Cardiac muscle cell (in vitro differentiated cells and primary cell): ENCODE results near the gene GNAL. TPM values are rescaled to one million over a fixed set of nuclear protein-coding genes. Genes with fewer than 3 reads are reported as not detected.

ENCODE experiments used
- DNase-seq, 2 donors: peaks; one replicate each; pipeline versions ENCODE4 v3.0.0 to v3.0.0-alpha.2; 2010 to 2017; ENCODE audit warnings: low read depth in 1 of 2, low spot score in 1 of 2
- H3K27ac ChIP-seq: fragments of 200-600 bp; sonication (generic); 2 replicates; pipeline ENCODE4 v1.5.1; 2016
- H3K27me3 ChIP-seq: fragments of 200-600 bp; sonication (generic); 2 replicates; pipeline ENCODE4 v1.6.0; 2016; ENCODE audit warnings: control low read depth
- H3K36me3 ChIP-seq: fragments of 200-600 bp; sonication (generic); 2 replicates; pipeline ENCODE4 v1.5.1; 2016; ENCODE audit warnings: control low read depth
- H3K4me1 ChIP-seq: fragments of 200-600 bp; sonication (generic); 2 replicates; pipeline ENCODE4 v1.8.1; 2017; ENCODE audit warnings: low read depth, mild to moderate bottlenecking, mixed run types
- H3K4me3 ChIP-seq: fragments of 200-600 bp; sonication (generic); 2 replicates; pipeline ENCODE4 v1.5.1; 2016; ENCODE audit warnings: mild to moderate bottlenecking
- H3K9me3 ChIP-seq: fragments of 200-600 bp; sonication (generic); 2 replicates; pipeline ENCODE4 v1.5.1; 2017; ENCODE audit warnings: low read depth, mild to moderate bottlenecking, control low read depth
- CTCF ChIP-seq: IDR thresholded peaks from 2 replicates; pipeline ENCODE4 v1.5.1; 2012; ENCODE audit warnings: low read depth, mild to moderate bottlenecking, low read length
- polyA plus RNA-seq: library from polyadenylated mRNA; unstranded; fragments of >200 nt; fragmentation: Nextera tagmentation; extraction: Ambion mirVana; gene quantifications from 2 replicates; pipeline ENCODE4 v1.2.1, GENCODE V29; 2016
- total RNA-seq: library from RNA; depleted of rRNA; stranded (reverse); fragments of >200 nt; gene quantifications from 2 replicates; pipeline ENCODE4 v1.2.3, GENCODE V29; 2016

GNAL gene
- total and polyA plus RNA-seq, 2 experiments from 2014 or later = 10.4 to 10.6 TPM

GRCh38 chr18:11669271-11669947, 19.7 kb upstream of the GNAL start:
- DNase-seq = no peak
- no peak for TF ChIP-seq CTCF
- H3K4me1 ChIP-seq = peaks cover 11% of the 10 kb centered on the region

GRCh38 chr18:11669948-11670275, 19.2 kb upstream of the GNAL start:
- H3K36me3 ChIP-seq = no peaks in the 10 kb centered on the region
- DNase-seq = no peak
- H3K4me3 ChIP-seq = no peak overlapping the region
- peaks cover 11% of the 10 kb centered on the region for H3K4me1 ChIP-seq
- no peaks in the 10 kb centered on the region for H3K27me3 ChIP-seq
- no peak for TF ChIP-seq CTCF
- no peaks in the 10 kb centered on the region for H3K9me3 ChIP-seq
- H3K27ac ChIP-seq = no peak overlapping the region

More at GRCh38 chr18:11669271-11669947, 19.7 kb upstream of the GNAL start:
- Histone ChIP-seq H3K36me3 (no peaks in the 10 kb centered on the region), H3K27ac (no peak overlapping the region), H3K27me3 (no peaks in the 10 kb centered on the region), H3K9me3 (no peaks in the 10 kb centered on the region), H3K4me3 (no peak overlapping the region)

- Histone ChIP-seq H3K9me3 (no peaks in the 10 kb centered on the region), H3K36me3 (no peaks in the 10 kb centered on the region), H3K27me3 (no peaks in the 10 kb centered on the region), H3K27ac (no peak overlapping the region), H3K4me3 (no peak overlapping the region), H3K4me1 (peaks cover 11% of the 10 kb centered on the region)
- no peak for TF ChIP-seq CTCF
- DNase-seq = no peak
Measured at GRCh38 chr18:11671156-11671555, 17.9 kb upstream of the GNAL start.

- H3K36me3 ChIP-seq = no peaks in the 10 kb centered on the region
- H3K27me3 ChIP-seq = no peaks in the 10 kb centered on the region
- no peak for TF ChIP-seq CTCF
- no peaks in the 10 kb centered on the region for H3K9me3 ChIP-seq
- H3K27ac ChIP-seq = no peak overlapping the region
- no peak overlapping the region for H3K4me3 ChIP-seq
- DNase-seq = no peak
- H3K4me1 ChIP-seq = peaks cover 11% of the 10 kb centered on the region
Measured at GRCh38 chr18:11672198-11672597, 16.9 kb upstream of the GNAL start.

- Histone ChIP-seq H3K4me1 (peaks cover 11% of the 10 kb centered on the region), H3K9me3 (no peaks in the 10 kb centered on the region), H3K27ac (no peak overlapping the region), H3K27me3 (no peaks in the 10 kb centered on the region), H3K4me3 (no peak overlapping the region), H3K36me3 (no peaks in the 10 kb centered on the region)
- TF ChIP-seq CTCF = no peak
- no peak for DNase-seq
Measured at GRCh38 chr18:11672846-11673454, 16.1 kb upstream of the GNAL start.
